Endothelial cell of hepatic sinusoid (primary cell): ENCODE measurements around the gene DDA1.

Experiments
- in situ Hi-C: cut with HindIII; loops from 2 replicates; pipeline ENCODE4 v1.10.0; 2017; ENCODE audit warnings: low sequenced_read_pairs

Gene DDA1

DNA sequence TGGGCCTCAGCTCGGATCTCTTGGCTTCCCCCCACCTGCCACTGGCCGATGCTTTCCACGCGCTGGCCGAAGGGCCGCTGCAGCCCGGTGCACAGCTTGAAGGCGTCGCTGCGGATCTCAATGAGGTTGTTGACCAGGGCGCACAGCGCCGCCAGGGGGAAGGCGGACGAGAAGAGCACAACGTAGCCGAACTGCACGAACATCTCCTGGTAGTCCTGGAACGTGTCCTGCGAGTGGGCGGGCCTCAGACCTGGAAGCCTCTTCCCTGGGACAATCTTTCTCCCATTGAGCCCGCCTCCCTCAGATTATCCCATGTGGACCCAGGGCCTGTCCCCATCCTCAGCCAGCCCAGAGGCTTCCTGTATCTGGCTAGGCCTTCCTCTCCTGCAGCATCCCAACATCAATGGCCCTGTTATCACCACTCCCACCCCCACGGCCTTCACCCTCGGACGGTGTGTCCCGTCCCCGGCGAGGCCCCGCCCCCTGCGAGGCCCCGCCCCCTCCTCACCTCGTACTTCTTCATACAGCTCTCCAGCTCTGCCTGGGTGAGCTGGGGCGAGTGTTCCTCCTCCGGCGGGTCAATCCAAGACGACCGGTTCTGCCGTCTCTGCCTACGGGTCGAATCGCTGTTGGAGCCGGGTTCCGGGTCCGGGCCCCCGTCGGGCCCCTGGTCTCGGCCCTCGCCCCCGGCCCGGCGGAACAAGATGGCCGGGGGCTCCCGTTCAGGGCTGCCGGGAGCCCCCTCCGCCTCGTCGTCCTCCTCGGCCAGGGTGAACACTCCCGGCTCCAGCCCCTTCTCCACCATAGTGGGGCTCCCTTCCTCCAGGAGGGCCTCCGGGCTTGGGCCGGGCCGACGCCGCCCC, 18.5 kb downstream of the DDA1 start:
- in situ Hi-C loops = no loop called here

DNA sequence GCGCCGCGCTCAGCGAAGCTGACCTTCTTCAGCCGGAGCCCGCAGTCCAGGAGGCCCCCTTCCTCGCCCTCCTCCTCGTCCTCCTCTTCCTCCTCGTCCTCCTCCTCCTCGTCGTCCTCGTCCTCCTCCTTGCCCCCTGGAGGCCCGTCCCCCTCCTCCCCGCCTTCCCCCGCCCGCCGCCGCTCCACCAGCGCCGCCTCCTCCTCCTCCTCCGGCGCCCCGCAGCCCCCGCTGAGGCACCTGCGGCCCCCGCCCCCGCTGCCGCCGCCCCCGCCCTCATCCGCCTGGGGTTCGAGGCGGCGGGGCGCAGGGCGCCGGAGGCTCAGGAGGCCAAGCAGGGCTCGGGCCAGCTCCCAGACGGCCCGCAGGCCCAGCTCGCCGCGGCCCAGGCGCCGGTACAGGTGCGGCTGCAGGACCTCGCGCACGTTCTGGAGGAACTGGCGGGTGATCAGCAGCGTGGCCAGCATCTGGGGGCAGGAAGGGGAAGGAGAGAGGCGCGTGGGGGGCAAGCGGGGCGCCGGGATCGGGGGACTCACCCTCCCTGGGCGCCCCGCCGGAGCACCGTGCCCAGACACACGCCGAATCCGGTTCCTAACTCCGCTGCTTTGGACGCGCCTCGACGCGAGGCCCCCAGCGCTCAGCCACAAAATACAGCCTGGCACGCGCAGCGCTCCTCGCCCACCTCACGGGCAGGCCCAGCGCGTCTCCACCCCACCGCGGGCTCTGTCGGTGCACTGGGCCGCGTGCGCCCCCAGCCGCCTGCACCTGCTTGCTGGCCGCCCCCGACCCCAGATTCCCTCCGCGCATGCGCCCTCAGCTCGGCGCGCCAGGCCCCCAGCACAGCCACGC, 19.4 kb downstream of the DDA1 start:
- in situ Hi-C loops = no loop called here

DNA sequence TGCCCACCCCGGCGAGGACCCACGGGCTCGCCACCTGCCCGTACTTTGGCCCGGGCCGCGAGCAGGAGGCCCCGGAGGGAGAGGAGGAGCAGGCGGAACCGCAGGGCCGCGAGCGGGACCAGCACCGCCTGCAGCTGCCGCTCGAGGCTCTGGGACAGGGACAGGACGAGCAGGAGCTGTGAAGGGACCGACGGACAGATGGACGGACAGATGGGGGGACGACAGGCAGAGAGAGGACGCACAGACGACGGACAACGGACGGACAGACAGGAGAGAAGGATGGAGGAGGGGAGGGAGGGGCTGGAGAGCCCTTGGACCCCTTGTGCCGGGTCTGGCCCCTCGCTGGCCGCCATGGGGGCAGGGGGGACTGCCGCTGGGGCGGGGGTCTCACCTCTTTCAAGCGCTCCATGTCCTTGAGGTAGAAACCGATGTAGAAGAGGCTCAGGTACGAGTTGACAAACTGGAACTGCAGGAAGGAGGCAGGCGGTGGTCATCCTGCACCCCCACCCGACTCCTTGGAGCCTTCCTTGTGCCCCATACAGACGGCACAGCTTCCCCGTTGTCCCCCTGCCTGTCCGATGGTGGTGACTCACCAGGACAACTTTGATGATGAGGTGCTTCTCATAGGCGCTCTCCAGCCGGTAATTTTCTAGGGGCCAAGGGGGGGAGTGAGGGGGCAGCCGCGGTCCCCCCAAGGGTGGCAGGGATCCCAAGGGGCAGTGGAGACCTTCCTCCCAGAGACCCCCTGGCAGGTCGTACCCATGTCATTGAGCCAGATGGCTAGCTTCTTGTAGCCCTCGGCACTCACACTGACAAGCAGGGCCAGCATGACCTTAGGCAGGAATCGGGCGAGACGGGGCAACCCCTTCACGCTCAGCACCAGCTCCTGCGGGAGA, 20.3 kb downstream of the DDA1 start:
- in situ Hi-C loops = no loop called here

DNA sequence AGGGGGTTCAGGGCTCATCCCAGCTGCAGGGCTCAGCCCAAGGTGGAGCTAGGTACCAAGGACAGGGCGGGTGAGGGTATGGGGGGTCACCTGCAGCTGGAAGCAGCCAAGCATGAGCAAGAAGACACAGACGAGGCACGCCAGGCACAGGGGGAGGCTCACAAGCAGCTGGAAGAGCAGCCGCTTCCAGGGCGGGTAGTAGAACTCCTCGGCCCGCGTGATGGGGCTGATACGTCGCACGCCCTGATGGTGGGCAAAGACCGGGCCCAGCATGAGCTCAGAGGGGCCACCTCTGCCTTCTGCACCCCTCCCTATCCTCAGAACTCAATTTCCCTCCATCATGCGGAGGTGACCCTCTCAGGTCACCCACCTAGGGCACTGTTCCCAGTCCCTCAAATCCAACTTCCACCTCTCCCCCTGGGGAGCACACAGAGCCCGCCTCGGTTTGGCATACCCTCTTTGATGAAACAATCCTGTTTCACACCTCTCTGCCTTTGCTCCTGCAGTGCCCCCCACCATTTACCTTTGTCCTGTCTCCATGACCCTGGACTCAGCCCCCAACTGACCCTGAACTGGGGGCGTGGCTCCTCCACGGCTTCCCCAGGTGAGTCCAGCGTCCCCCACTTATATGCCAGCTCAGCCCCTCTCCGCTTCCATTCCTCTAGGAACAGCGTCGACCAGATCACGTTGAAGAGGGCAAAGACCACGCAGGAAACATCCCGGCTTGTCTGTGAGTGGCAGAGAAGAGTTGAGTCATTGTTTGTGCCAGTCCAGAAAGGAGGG, 21.1 kb downstream of the DDA1 start:
- in situ Hi-C loops = no loop called here

DNA sequence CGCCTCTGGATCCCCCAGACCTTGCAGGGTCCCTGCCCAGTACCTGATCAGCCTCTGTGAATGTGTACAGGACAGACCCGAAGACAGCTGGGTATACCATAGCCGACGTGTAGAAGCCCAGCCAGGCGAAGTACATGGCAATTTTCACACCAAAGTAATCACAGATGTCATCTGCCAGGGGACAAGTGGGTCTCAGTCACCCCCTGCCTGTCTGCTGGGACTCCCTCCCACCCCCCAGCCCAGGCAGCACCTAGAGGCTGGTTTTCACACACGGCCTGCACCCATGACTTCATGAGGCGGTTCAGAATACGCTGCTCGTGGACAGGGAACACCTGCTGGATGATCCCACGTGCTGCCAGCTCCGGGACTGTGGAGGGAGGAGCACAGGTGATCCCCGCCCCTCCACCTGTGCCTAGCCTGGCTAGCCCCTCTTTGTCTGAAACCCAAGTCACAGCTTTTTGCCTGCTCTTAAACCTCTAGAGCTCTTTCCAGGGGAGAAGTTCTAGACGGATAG, 21.7 kb downstream of the DDA1 start:
- in situ Hi-C loops = no loop called here

DNA sequence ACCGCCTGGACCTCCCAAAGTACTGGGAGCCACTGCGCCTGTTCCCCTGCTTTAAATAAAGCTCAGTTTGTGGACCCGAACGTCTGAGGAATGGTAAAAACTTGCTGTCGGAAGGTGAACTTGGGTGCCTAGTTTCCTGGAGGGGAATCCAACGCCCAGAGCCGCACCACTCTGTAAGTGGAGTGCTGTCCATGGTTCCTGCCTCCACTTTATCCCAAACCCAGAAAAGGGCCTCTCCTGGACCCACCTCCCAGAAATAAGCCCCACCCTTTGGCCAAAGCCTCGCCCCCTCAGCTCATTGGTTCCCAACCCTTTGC, 23.0 kb downstream of the DDA1 start:
- in situ Hi-C loops = no loop called here

DNA sequence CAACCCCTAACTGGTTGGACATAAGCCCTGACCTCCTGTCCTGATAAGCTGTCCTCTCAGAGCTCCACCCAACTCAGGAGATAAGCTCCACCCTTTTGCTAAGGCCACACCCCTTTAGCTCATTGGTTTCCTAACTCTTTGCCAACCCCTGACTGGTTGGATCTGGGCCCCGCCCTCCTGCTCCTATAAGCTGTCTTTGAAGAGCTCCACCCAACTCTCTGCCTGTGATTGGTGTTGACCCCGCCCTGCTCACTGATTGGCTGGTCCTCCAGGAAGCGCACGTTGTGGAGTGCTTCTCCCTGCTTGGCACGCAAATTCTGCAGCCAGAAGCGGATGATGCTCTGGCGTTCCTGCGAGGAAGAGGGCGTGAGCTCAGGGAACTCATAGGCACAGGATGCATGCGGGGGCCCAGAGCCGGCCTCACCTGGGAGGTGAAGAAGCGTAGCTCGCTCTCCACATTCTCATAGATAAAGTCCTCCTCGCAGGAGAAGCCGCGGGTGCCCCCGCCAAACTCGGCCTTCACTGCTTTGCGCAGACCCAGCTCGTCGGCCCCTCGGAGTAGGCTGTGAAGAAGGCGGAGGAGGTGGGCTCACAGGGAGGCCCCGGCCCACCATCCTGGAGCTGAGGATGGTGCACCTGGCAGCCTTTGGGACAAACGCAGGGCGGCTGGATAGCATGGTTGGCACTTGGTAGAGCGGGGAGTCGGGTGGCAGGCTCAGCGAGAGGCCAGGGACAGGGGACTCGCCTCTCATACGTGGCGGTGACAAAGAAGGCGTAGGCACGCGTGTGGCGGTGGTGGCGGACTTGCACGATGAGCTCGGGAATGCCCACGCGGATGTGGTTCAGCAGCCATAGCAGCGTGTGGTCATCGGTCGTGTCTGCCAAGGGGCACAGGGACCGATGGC, 23.6 kb downstream of the DDA1 start:
- in situ Hi-C loops = no loop called here

DNA sequence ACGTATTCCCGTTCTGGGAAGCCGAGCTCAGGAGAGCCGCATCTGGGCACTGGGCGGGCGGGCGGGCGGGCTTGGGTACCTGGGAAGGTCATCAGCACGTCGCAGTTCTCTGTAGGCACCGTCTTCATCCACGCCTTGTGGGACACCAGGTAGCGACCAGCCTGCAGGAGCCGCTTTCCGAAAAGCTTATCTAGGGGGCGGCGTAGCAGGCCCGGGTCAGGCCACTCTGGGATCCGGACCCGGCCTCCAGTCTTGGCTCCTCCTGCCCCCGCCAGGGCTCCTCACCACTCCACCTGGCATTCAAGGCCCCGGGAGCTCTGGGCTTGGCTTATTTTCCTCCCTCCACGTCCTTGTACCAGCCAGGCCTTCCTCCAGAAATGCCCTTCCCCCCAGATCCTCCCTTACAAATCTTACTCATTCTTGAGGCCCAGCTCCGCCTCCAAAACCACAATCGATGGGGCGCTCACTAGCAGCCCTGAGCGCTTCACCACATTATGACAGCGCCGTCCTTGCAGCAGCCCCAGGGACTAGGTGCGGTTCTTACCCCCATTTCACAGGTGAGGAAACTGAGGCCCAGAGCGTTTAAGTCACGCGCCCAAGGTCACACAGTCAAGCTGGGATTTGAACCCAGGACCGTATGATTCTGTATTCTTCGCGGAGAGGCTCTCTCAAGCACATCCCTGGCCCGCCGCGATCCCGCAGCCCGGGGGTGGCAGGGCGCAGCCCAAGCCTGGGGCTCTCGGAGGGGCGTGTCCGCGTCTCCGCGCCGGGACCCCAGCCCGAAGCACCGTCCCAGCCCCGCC, 24.4 kb downstream of the DDA1 start:
- in situ Hi-C loops = no loop called here

DNA sequence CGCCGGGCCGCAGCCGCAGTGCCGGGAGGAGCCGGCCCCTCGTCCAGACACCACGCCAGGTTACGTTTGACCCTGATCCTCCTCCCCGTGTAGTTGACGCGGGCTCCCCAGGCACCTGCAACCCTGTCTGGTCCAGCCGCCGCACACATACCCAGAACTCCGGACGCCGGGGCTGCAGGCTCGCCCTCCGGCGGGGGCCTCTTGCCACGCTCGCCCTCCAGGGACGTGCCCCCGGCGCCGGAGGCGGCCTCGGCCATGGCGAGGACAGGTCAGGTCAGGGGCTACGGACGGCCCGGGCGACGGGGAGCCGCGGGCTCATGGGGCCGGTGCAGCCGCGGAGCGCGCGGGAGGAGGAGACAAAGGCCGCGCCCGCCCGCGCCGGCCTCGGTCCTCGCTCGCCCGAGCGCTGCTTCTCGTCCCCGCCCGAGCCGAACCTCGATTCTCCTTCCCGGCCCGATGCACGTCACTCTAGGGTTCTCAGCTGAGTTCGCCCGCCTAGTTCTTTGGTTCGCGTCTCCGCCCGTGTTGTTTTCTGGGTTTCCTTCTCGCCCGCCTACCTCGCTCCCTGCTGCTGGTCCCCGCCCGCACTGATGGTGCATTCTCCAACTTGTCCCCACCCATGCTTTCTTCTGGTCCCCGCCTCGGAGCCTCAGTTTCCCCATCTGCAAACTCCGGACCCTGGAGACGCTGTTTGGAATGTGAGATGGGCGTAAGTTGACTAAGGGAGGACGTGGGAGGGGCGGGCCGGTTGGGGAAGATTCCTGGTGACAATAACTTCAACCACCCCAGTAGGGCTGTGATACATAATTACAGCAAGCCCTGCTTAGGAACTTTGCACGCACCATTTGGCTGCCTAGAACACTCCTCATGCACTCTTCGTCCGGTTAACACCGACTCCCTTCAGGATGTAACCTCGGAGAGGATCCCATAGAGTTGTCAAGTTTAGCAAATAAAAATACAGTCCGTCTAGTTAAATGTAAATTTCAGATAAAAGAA, 25.3 kb downstream of the DDA1 start, which contains the start of gene ANO8:
TSS of gene ANO8 (minus strand) at position 442 of the 996 bp plus-strand sequence. CDS start at position 257, 185 bp downstream.
- in situ Hi-C loops = no loop called here

DNA sequence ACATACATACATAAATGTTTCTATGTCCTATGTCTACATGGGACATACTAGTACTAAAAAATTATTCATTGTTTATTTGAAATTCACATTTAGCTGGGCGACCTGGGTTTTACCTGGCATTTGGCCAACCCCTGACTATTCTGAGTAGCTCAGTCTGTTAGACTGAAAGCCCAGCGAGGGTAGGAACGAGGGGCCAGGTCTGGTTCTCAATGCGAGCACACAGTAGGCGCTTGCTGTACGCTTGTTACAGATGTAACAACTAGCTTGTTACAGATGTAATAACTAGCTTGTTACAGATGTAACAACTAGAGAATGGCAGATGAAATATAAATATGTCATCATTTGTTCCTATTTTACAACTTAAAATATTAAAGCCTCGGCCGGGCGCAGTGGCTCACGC, 26.2 kb downstream of the DDA1 start:
- in situ Hi-C loops = no loop called here

DNA sequence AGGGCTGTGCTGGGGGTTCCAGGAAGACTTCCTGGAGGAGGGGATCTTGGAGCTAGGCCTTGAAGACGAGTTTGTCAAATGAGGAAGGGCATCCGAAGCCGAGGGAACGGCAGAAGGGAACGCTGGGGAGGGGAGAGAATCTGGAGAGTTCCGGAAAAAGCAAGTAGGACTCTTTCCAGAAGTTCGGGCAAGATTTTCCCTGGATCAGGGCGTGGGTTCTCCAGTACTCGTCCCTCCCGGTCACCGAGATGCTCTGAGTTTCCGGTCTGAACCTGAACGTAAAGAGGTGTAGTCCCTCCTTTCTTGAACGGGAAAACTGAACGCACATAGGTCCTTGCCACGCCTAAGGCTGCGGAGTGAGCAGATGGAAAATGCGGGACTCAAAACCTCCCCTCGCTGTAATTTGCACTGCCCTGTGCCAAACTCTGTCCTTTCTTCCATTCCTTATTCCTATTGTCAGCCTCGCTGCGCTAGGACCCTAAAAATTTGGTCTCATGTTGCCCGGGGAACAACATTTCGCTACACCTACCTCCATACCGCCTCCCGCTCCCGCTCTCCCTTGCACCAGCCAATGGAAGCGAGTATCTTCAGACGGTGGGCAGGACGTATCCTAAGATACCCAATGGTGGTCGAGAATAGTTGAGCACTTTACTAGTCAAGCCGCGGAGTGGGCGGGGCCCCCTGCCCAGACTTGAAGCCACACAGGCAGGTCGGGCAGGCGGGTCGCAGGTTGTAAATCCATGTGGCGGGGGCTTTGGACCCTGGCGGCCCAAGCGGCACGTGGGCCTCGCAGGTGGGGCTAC, 27.7 kb downstream of the DDA1 start, which contains the start of gene GTPBP3:
TSS of gene GTPBP3 (plus strand) at position 682 of the 803 bp plus-strand sequence. CDS start at position 741, 59 bp downstream.
- in situ Hi-C loops = no loop called here

DNA sequence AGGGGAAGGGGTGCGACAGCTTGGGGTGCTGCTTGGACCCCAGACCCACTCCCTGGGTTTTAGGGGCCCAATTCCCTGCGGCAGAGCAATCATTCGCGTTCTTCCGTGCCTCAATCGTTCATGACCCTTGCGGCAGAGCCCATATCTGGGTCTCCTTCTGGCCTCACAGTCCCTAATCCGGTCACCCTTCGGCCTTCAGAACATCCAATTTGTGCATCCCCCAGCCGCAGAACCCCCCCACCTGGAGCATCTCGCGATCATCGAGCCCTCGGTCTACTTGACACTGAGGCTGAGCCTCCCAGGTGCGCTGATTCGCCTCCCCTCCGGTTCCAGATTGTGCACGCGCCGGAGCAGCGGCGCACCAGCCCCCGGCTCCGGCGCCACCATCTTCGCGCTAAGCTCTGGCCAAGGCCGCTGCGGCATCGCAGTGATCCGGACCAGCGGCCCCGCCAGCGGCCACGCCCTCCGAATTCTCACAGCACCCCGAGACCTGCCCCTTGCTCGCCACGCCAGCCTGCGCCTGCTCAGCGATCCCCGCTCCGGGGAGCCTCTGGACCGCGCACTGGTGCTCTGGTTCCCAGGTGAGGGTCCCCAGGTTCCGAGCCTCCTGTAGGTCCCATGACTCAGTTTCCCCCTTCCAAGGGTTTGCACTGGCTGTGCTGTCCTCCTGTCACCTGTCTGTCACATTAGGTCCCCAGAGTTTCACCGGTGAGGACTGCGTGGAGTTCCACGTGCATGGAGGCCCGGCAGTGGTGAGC, 28.5 kb downstream of the DDA1 start:
- in situ Hi-C loops = no loop called here

DNA sequence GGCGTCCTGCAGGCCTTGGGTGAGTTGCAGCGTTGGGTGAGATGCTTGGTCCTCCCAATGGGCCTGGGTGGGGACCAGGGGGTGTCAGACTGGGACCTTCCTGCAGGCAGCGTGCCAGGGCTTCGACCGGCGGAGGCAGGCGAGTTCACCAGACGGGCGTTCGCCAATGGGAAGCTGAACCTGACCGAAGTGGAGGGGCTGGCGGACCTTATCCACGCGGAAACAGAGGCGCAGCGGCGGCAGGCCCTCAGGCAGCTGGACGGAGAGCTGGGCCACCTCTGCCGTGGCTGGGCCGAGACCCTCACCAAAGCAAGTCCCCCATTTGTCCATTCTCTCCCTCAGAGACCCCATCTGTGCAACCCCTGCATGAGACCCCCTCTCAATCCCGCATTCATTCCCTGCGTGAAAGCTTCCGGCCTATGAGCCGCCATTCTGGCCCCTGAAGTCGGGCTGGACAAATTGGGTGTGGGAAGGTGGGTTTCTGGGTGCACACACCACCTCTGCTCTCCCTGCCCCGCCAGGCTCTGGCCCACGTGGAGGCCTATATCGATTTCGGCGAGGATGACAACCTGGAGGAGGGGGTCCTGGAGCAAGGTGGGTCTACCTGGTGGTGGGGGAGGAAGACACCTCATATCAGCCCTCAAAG, 29.2 kb downstream of the DDA1 start:
- in situ Hi-C loops = no loop called here

DNA sequence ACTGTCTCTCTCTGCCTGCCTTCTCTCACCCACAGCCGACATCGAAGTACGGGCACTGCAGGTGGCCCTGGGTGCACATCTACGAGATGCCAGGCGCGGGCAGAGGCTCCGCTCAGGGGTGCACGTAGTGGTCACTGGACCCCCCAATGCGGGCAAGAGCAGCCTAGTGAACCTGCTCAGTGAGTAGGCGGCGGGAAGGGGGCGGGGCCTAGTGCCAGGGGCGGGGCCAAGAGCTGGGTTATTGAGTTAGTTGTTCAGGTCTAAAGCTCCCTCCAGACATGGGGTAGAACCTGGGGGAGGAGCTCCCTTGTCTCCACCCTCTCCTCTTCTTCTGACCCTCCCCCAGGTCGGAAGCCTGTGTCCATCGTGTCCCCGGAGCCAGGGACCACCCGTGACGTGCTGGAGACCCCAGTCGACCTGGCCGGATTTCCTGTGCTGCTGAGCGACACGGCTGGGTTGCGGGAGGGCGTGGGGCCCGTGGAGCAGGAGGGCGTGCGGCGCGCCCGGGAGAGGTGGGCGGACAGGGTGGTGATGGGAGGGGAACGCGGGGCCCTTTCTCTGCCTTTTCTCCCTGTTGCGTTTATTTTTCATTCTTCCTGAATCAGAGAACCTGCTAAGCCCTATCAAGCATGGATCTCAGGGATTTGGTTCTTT, 29.9 kb downstream of the DDA1 start:
- in situ Hi-C loops = no loop called here
